Endometrium (tissue), 2 donors: ENCODE data around the gene ZCCHC24.
A peak's percentile ranks its signal among the peaks of the same experiment; 100 is the strongest.

Experiments used
- FAIRE-seq: peaks from 2 replicates; lab custom pipeline; 2012; peaks lifted over from hg19 to GRCh38; lab: Jason Lieb, UNC
- donor health status: control.
- donor health status: control.

The ZCCHC24 gene

GRCh38 chr10:79445161-79445976, at the start of gene ZCCHC24:
Gene ZCCHC24, minus strand, starts transcription at chr10:79445624. Its CDS starts 184 bp downstream, at chr10:79445440.
- FAIRE-seq: peak; percentile 23

- FAIRE-seq: no peak
Measured at GRCh38 chr10:79493806-79494205, 48.4 kb upstream of the ZCCHC24 start.

DNA sequence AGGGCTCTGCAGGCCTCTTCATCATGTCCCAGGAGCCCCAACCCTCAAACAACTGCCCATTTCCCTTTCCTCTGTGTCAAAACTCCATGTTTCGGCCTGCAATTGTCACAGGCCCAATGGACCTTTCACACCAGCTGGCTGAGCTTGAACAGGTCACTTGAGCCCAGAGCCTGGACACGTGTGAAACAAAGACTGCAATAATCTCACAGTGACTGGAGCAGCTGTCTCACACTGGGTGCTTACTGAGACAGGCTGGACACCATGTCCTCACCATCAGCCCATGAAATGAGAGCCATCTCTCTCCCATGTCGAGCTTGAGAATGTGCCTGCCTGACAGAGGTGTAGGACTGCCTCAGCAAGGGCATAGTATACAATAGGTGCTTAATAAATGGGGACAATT, 47.4 kb upstream of the ZCCHC24 start:
- no peak for FAIRE-seq

GRCh38 chr10:79492256-79492655, 46.8 kb upstream of the ZCCHC24 start:
- no peak for FAIRE-seq

- no peak for FAIRE-seq
Measured at GRCh38 chr10:79491143-79491835, 45.9 kb upstream of the ZCCHC24 start.

DNA sequence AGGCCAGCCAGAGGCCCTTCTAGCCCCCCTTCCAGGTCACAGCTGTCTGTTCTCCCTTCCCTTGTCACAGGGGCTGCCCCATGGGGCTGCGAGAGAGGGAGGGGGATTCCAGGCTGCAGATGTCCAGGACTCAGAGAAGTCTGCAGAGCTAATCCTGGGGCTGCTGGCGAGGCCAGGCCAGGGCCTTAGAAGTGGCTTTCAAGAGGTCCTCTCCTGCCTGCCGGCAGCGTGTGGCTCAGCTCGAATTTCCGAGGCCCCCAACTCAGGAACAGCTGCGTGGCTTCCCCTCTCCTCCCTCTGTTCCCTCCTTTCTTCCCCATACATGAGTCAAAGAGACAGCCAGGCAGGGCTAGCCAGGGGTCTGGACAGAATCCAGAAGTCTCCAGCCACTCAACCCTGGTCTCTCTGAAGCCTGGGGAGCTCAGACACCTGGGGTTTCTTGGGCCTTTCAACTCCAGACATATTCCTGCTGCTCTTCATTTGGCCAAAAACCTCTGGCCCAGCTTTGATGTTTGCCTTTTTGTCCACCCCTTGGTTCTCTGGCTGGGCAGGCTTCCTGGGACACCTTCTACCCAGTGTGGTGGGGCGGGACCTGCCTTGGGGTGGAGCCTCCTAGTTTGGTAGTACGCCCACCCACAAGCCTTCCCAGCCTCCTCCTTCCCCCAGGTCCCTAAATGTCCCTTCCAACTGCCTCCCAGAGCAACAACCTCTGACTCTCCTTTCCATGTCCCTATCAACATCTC, 45.1 kb upstream of the ZCCHC24 start:
- no peak for FAIRE-seq

DNA sequence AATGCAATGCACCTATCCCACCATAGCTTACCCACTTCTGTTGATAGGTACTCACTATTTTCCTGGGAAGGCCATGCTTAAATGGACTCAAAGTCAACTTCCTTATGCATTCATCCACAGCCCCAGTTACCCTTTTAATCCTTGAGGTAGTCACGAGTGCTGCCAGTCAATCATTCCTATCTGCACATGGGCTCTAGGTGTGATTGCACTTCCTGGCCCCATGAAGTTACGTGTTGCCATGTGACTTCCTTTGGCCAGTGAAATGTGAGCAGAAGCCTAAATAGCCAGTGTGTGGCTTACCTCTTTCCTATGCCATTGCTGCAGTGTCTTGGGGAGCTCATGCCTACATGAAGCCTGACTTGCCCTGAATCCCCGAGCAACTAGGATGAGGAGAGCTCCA, 43.4 kb upstream of the ZCCHC24 start:
- no peak for FAIRE-seq

GRCh38 chr10:79488336-79488735, 42.9 kb upstream of the ZCCHC24 start:
- FAIRE-seq: no peak

GRCh38 chr10:79487296-79488194, 42.1 kb upstream of the ZCCHC24 start:
- FAIRE-seq: no peak

GRCh38 chr10:79484476-79484875, 39.1 kb upstream of the ZCCHC24 start:
- no peak for FAIRE-seq

DNA sequence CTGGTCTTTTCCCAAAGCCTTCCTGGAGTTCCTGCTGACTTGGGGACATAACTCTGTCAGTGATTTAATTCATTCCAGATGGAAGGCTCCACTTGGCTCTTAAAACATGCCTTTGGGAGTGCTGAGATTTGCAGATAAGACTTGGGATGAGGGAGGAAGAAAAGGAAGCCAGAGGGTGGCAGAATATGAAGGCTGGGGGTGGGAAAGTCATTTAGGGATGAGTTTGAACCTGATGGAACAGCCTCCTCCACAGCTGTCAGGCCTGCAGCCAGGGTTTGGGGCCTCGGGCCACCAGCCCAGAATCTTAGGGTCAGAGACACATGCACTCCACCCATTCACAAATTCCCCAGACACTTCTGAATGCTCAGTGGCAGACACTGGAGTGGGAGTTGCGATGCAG, 38.5 kb upstream of the ZCCHC24 start:
- peak; percentile 93 for FAIRE-seq

DNA sequence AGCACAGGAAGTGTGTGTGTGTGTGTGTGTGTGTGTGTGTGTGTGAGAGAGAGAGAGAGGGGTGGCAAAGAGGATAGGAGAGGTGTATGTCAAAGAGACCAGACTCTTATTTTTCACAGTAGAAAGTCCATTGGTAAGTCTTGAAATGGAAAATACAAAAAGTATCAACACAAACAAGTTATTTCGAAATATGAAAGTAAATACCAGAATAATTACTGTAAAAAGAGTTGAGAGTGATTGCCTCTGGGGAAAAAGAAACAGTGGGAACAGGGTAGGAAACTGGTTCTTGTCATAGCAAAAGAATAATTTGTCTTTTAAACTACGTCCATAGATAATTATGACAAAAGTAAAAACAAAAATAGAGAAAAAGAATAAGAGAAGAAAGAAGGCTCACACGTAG, 37.9 kb upstream of the ZCCHC24 start:
- FAIRE-seq: no peak

- FAIRE-seq: peak; percentile 26
Measured at GRCh38 chr10:79482741-79483140, 37.3 kb upstream of the ZCCHC24 start.

GRCh38 chr10:79482304-79482703, 36.9 kb upstream of the ZCCHC24 start:
- FAIRE-seq: no peak

DNA sequence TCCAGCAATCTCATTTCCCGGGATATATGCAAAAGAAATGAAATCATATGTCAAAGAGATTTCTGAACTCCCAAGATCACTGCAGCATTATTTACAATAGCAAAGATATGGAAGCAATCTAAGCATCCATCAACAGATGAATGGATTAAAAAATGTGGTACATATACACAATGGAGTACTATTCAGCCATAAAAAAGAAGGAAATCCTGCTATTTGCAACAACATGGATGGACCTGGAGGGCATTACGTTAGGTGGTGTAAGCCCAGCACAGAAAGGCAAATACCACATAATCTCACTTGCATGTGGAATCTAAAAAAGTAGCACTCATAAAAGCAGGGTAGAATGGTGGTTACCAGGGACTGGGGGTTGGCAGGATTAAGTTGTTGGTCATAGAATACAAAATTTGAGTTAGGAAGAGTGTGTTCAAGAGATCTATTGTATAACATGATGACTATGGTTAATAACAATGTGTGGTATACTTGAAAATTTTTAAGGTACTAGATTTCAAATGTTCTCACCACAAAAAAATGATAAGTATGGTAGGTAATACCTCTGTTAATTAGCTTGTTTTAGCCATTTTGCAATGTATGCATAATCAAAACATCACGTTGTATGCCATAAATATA, 34.0 kb upstream of the ZCCHC24 start:
- no peak for FAIRE-seq

DNA sequence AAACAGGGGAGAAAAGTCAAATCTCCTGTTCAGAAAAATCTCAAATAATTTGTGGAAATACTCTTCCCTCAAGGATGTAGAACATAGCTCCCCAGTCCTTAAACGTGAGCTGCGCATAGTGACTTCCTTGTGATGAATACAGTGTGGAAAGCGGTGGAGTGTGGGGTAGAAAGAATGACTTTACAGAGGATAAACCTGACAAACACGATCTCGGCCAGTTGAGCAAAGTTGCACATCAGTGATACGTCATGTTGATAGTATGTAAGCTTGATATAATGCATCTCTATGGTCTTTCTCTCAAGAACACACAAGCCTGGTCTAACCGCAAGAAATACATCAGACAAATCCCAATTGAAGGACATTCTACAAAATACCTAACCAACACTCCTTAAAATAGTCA, 32.0 kb upstream of the ZCCHC24 start:
- no peak for FAIRE-seq

- no peak for FAIRE-seq
Measured at GRCh38 chr10:79476645-79477044, 31.2 kb upstream of the ZCCHC24 start.

- no peak for FAIRE-seq
Measured at GRCh38 chr10:79475877-79476276, 30.5 kb upstream of the ZCCHC24 start.

- FAIRE-seq: no peak
Measured at GRCh38 chr10:79475119-79475653, 29.8 kb upstream of the ZCCHC24 start.

DNA sequence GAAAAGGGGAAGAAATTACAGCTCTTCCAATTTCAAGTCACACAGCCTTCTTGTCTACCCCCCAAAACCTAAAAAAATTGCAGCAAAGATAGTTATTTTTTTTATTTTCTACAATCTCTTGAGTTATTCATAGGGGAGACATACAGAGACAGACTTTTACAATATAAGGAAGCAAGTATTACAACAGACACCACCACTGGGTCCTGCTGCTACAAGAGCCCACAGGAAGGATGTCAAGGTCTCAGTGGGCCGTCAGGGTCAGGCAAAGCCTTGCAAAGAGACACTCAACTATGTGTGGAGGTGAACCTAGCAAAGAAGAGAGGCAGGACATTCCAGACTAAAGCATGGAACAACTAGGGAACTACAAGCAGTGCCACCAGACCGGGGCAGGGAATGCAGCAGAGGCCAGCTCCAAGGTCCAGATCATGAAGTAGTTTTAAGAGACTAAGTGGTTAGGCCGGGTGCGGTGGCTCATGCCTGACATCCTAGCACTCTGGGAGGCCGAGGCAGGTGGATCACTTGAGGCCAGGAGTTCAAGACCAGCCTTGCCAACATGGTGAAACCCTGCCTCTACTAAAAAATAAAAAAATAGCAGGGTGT, 28.2 kb upstream of the ZCCHC24 start:
- no peak for FAIRE-seq

DNA sequence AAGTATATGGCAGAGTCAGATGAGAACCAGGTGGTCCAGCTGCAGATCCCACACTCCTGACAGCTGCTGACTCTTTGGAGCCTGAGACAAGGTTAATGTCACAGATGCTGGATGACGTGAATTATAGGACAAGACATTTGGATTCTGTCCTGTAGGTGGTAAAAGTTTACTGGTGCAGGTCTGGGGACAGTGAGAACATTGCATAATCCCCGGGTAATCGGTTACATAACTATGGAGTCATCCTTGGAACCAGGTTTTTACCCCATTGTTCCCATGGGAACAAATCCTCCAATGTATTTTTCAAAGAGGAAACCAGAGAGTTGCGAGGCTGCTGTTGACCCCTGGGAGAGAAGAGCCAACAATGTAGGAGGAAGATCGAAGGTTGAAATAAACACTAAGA, 27.5 kb upstream of the ZCCHC24 start:
- FAIRE-seq: no peak
